ENCODE data around the gene RNU2-63P. TPM values are rescaled to one million over a fixed set of nuclear protein-coding genes. Genes with fewer than 3 reads are reported as not detected.
"Not testable (repeated sequence)": the region's sequence is repeated elsewhere in the genome, so short reads cannot be mapped to it uniquely, and the experiment has no call there.

The RNU2-63P gene
- total RNA-seq, 1 donor from 2014 or later = 4.9 TPM

DNA sequence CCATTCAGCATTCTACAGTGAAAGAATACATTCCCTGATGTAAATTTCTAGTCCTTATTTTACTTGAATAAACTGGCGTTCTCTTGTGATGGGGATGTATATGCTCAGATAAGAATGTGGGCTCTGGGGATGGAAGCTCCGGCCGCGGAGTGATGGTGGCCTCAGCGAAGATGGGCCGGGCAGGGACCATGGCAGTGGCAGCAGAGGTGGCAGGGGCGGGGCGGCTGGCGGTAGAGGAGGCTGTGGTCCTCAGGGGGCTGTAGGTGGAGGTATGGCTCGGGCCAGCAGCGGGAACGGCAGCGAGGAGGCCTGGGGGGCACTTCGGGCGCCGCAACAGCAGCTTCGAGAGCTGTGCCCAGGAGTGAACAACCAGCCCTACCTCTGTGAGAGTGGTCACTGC lies 44.0 kb downstream of the RNU2-63P start:
- H3K4me1 Mint-ChIP-seq (ENCODE audit: unreplicated experiment) = not testable (repeated sequence)

More for the DNA sequence above, 44.0 kb downstream of the RNU2-63P start:
- not testable (repeated sequence) for DNase-seq (ENCODE audit: extremely low spot score, unreplicated experiment); H3K36me3 Mint-ChIP-seq; H3K9me3 Mint-ChIP-seq; H3K27me3 Mint-ChIP-seq; H3K4me3 Mint-ChIP-seq; H3K27ac Mint-ChIP-seq

Other genes starting within 250 kb of the RNU2-63P start
- gene RGPD2, start 190.8 kb downstream of the RNU2-63P start, total RNA-seq (ENCODE audit: low replicate concordance) = 7.5 and 11.3 TPM in 2 replicates
- gene KRCC1, start 39.2 kb upstream of the RNU2-63P start, total RNA-seq (ENCODE audit: low replicate concordance) = 18.6 and 18.7 TPM in 2 replicates
- gene SMYD1, start 51.3 kb upstream of the RNU2-63P start, total RNA-seq (ENCODE audit: low replicate concordance) = 0.87 TPM in 1 of 2 replicates, not detected in the other
- 28.2 and 56.2 TPM in 2 replicates for gene FABP1, start 111.5 kb upstream of the RNU2-63P start, total RNA-seq (ENCODE audit: low replicate concordance)
- 3.9 and 7.8 TPM in 2 replicates for gene THNSL2, start 153.8 kb upstream of the RNU2-63P start, total RNA-seq (ENCODE audit: low replicate concordance)